BLaER1 (cell line): Measurements from ENCODE around the gene FCN3.

Source experiments
- H3K27ac ChIP-seq: shearing (Covaris generic); formaldehyde crosslinking; 2 replicates; pipeline ENCODE4 v1.8.1; 2022
- H3K27me3 ChIP-seq: shearing (Covaris generic); formaldehyde crosslinking; 2 replicates; pipeline ENCODE4 v1.8.1; 2022
- H3K36me3 ChIP-seq: shearing (Covaris generic); formaldehyde crosslinking; 2 replicates; pipeline ENCODE4 v1.8.1; 2022
- H3K4me1 ChIP-seq: shearing (Covaris generic); formaldehyde crosslinking; 2 replicates; pipeline ENCODE4 v1.8.1; 2022
- H3K4me2 ChIP-seq: shearing (Covaris generic); formaldehyde crosslinking; 2 replicates; pipeline ENCODE4 v1.8.1; 2022
- H3K4me3 ChIP-seq: shearing (Covaris generic); formaldehyde crosslinking; 2 replicates; pipeline ENCODE4 v1.8.1; 2022
- H3K9ac ChIP-seq: shearing (Covaris generic); formaldehyde crosslinking; 2 replicates; pipeline ENCODE4 v1.8.1; 2022
- H3K9me3 ChIP-seq: shearing (Covaris generic); formaldehyde crosslinking; 2 replicates; pipeline ENCODE4 v1.8.1; 2022
- H4K20me1 ChIP-seq: shearing (Covaris generic); formaldehyde crosslinking; 2 replicates; pipeline ENCODE4 v1.8.1; 2022
- Cebpa-rat ChIP-seq: shearing (Covaris generic); IDR thresholded peaks from 2 replicates; pipeline ENCODE4 v1.8.1; 2022

FCN3 gene

DNA sequence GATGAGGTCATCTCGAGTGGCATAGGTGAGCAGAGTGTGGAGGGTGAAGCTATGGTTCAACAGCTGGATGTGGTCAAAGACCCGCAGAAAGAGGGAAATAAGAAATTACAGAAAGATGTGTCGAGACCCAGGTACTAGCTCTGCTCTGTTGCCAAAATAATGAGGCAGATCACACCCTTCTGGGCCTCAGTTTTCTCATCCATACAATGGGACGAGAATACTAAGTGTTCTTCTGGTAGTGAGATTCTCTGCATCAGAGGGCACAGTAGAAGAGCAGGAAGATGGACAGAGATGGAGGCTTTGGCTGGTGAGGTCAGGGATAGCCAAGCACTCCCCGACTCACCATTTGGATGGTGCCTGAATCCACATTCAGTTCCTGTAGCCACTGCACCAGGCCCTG is 18.9 kb downstream of the FCN3 start:
- Histone ChIP-seq H3K9me3 (no peaks in the 10 kb centered on the region), H3K4me1 (peaks cover 41% of the 10 kb centered on the region), H4K20me1 (no peaks in the 10 kb centered on the region), H3K4me3 (no peak overlapping the region), H3K36me3 (peaks cover 30% of the 10 kb centered on the region), H3K27me3 (peaks cover 10% of the 10 kb centered on the region; the same call in 1 of the 2 replicates), H3K4me2 (no peak overlapping the region), H3K9ac (no peak overlapping the region), H3K27ac (no peak overlapping the region)
- no peak for TF ChIP-seq Cebpa-rat

GRCh38 chr1:27353629-27354028 is 21.0 kb downstream of the FCN3 start:
- Histone ChIP-seq H3K9ac (peak overlapping the region; percentile 15; the same call in 1 of the 2 replicates), H3K27ac (no peak overlapping the region), H3K4me3 (no peak overlapping the region), H3K4me2 (no peak overlapping the region), H4K20me1 (no peaks in the 10 kb centered on the region), H3K27me3 (no peaks in the 10 kb centered on the region), H3K9me3 (no peaks in the 10 kb centered on the region), H3K4me1 (peaks cover 36% of the 10 kb centered on the region), H3K36me3 (peaks cover 50% of the 10 kb centered on the region)
- no peak for TF ChIP-seq Cebpa-rat

- no peak for TF ChIP-seq Cebpa-rat
- H3K27ac ChIP-seq, result no peak overlapping the region
These were observed 21.5 kb downstream of the FCN3 start for GRCh38 chr1:27353166-27353565.

GRCh38 chr1:27351541-27352107 is 23.0 kb downstream of the FCN3 start:
- Histone ChIP-seq H4K20me1 (no peaks in the 10 kb centered on the region), H3K27me3 (no peaks in the 10 kb centered on the region), H3K4me2 (no peak overlapping the region), H3K9me3 (no peaks in the 10 kb centered on the region), H3K9ac (no peak overlapping the region), H3K4me1 (peaks cover 21% of the 10 kb centered on the region), H3K4me3 (no peak overlapping the region), H3K36me3 (peaks cover 67% of the 10 kb centered on the region), H3K27ac (no peak overlapping the region)
- TF ChIP-seq Cebpa-rat, result no peak

More at GRCh38 chr1:27353166-27353565, 21.5 kb downstream of the FCN3 start:
- Histone ChIP-seq H3K9ac (0 out of 2 replicates have a peak overlapping the region, but pooled peaks have one; percentile 15), H3K36me3 (peaks cover 52% of the 10 kb centered on the region), H3K9me3 (no peaks in the 10 kb centered on the region), H3K4me1 (peaks cover 36% of the 10 kb centered on the region), H3K4me3 (no peak overlapping the region), H4K20me1 (no peaks in the 10 kb centered on the region), H3K4me2 (no peak overlapping the region), H3K27me3 (no peaks in the 10 kb centered on the region)

DNA sequence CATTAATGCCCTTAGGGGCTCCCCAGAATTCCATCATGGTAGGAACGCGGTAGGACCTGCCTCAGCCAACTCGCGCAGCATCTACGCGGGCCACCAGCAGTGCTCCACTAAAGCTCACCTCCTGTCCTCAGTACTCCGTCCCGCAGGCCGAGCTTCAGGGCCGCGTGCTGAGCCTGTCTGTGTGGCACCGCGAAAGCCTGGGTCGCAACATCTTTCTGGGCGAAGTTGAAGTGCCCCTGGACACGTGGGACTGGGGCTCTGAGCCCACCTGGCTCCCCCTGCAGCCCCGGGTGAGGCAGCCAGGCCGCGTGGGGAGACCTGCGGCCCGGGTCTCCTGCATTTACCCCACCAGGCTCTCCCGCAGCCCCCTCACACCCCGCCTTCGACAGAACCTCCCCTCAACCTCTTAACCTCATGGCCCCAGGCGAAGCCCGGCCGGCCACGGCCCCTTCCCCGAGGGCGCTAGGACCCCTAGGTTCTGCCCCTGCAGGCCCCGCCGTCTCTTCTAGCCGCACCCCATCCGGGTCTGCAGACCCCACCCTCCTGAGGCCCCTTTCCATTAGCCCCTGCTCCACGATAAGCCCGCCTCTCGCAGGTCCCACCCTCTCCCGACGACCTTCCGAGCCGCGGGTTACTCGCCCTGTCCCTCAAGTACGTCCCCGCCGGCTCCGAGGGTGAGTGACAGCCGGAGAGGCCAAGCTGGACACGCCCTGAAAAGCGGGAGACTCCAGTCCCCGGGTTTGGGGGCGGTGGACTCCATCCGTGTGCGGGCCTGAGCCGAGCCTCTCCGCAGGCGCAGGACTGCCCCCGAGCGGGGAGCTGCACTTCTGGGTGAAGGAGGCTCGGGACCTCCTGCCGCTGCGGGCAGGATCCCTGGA is 23.7 kb downstream of the FCN3 start:
- no peaks in the 10 kb centered on the region for H3K9me3 ChIP-seq
- H3K4me1 ChIP-seq, result peaks cover 14% of the 10 kb centered on the region
- no peak overlapping the region for H3K9ac ChIP-seq
- no peaks in the 10 kb centered on the region for H4K20me1 ChIP-seq
- no peak overlapping the region for H3K4me3 ChIP-seq
- no peak for TF ChIP-seq Cebpa-rat
- no peak overlapping the region for H3K27ac ChIP-seq
- H3K4me2 ChIP-seq, result no peak overlapping the region
- H3K27me3 ChIP-seq, result no peaks in the 10 kb centered on the region
- peaks cover 73% of the 10 kb centered on the region for H3K36me3 ChIP-seq

- Histone ChIP-seq H3K9ac (no peak overlapping the region), H3K4me1 (peaks cover 14% of the 10 kb centered on the region), H3K27me3 (no peaks in the 10 kb centered on the region), H3K4me2 (no peak overlapping the region), H4K20me1 (peaks cover 4% of the 10 kb centered on the region; the same call in 1 of the 2 replicates), H3K27ac (no peak overlapping the region), H3K4me3 (no peak overlapping the region), H3K36me3 (peaks cover 74% of the 10 kb centered on the region), H3K9me3 (no peaks in the 10 kb centered on the region)
- no peak for TF ChIP-seq Cebpa-rat
These were observed 24.6 kb downstream of the FCN3 start for GRCh38 chr1:27349784-27350662.

- peaks cover 22% of the 10 kb centered on the region for H3K4me1 ChIP-seq
- peaks cover 6% of the 10 kb centered on the region; the same call in 1 of the 2 replicates for H4K20me1 ChIP-seq
- H3K4me2 ChIP-seq, result peak overlapping the region; percentile 56
- TF ChIP-seq Cebpa-rat, result no peak
- H3K4me3 ChIP-seq, result no peak overlapping the region
- H3K27me3 ChIP-seq, result no peaks in the 10 kb centered on the region
- no peaks in the 10 kb centered on the region for H3K9me3 ChIP-seq
- peak overlapping the region; percentile 38; the same call in 1 of the 2 replicates for H3K27ac ChIP-seq
- H3K36me3 ChIP-seq, result peaks cover 77% of the 10 kb centered on the region
- 0 out of 2 replicates have a peak overlapping the region, but pooled peaks have one; percentile 38 for H3K9ac ChIP-seq
These were observed 25.5 kb downstream of the FCN3 start for GRCh38 chr1:27348861-27349783.

GRCh38 chr1:27346991-27347624 is 27.5 kb downstream of the FCN3 start:
- H3K27ac ChIP-seq, result no peak overlapping the region
- no peak for TF ChIP-seq Cebpa-rat

More at GRCh38 chr1:27346991-27347624, 27.5 kb downstream of the FCN3 start:
- no peak overlapping the region for H3K9ac ChIP-seq
- H3K9me3 ChIP-seq, result no peaks in the 10 kb centered on the region
- no peak overlapping the region for H3K4me2 ChIP-seq
- H3K4me3 ChIP-seq, result no peak overlapping the region
- H4K20me1 ChIP-seq, result peaks cover 6% of the 10 kb centered on the region; the same call in 1 of the 2 replicates
- H3K27me3 ChIP-seq, result no peaks in the 10 kb centered on the region
- peaks cover 69% of the 10 kb centered on the region for H3K36me3 ChIP-seq
- H3K4me1 ChIP-seq, result peaks cover 41% of the 10 kb centered on the region
